Right lobe of liver (tissue), 6 donors: ENCODE results near the gene DLGAP4. TPM values are rescaled to one million over a fixed set of nuclear protein-coding genes. Genes with fewer than 3 reads are reported as not detected.

Experiments
- ATAC-seq, 4 donors: fragments of 200-7000 bp; cut with Tn5 transposase; one replicate each; pipeline ENCODE4 v1.9.1; 2020; ENCODE audit warnings: mild to moderate bottlenecking in 4 of 4, moderate library complexity in 4 of 4
- DNase-seq, 3 donors: peaks; one replicate each; pipeline ENCODE4 v3.0.0-alpha.2; 2020
- H3K27ac ChIP-seq, 3 donors: fragments of 200-600 bp; one replicate each; pipeline ENCODE4 v1.8.0; 2022
- H3K27me3 ChIP-seq, 2 donors: fragments of 200-600 bp; one replicate each; pipeline ENCODE4 v1.8.0; 2022
- H3K36me3 ChIP-seq, 4 donors: fragments of 200-600 bp; sonication (generic) in 1 of 4; one replicate each; pipeline versions ENCODE4 v1.5.1 to v1.8.0; 2017 to 2022; ENCODE audit warnings: control low read depth in 1 of 4
- H3K4me1 ChIP-seq, 4 donors: fragments of 200-600 bp; sonication (generic) in 1 of 4; one replicate each; pipeline versions ENCODE4 v1.5.1 to v1.8.0; 2017 to 2022; ENCODE audit warnings: control low read depth in 1 of 4
- H3K4me3 ChIP-seq, 3 donors: fragments of 200-600 bp; one replicate each; pipeline ENCODE4 v1.8.0; 2022
- H3K9me3 ChIP-seq, 4 donors: fragments of 200-600 bp; sonication (generic) in 1 of 4; one replicate each; pipeline versions ENCODE4 v1.5.1 to v1.8.0; 2017 to 2022; ENCODE audit warnings: control low read depth in 1 of 4
- POLR2A ChIP-seq: fragments of 450-650 bp; IDR thresholded peaks from one replicate; pipeline ENCODE4 v1.6.1; 2017; ENCODE audit warnings: antibody characterized with exemption, mild to moderate bottlenecking
- WGBS: methylation state at CpG from one replicate; pipeline ENCODE4 v1.1.6; 2018; ENCODE audit warnings: low coverage, low lambda C conversion rate; ENCODE audit not compliant: insufficient coverage; ENCODE audit errors: missing lambda C conversion rate; 5-methylcytosine and 5-hydroxymethylcytosine counted together
- intact Hi-C, 2 donors: fragments of 100-400 bp; cut with DNase I; formaldehyde crosslinking; loops; one replicate each; pipeline versions ENCODE4 v1.11.2 to v1.14.1; 2022
- total RNA-seq, 6 experiments: library from RNA; depleted of rRNA in 2 of 6; stranded (reverse); fragments of >200 nt in 2 of 6; fragmentation: NEBNext Ultra II Directional in 3 of 6; extraction: Animal tissue kit (Norgen Biotek cat#: 25700) in 3 of 6; gene quantifications; one replicate each; pipeline versions ENCODE4 v1.1.0 to v1.2.4, GENCODE V29; 2016 to 2023
- TF ChIP-seq, protein P1 (sequence below), 4 donors: fragments of 200-600 bp in 3 of 4; fragments of 450-650 bp in 1 of 4; IDR thresholded peaks; one replicate each; pipeline versions ENCODE4 v1.5.1 to v1.8.0; 2016 to 2022; ENCODE audit warnings: antibody characterized with exemption in 4 of 4, mild to moderate bottlenecking in 2 of 4
- donor health status: DM: no; HTN: yes; CAD: no.
- donor health status: DM: no; HTN: no; CAD: no.
- donor health status: DM: no; HTN: no; CAD: no.
- donor health status: DM: no; HTN: yes; CAD: no.
- donor health status: DM: no; HTN: yes; CAD: no.

DLGAP4 gene
- total RNA-seq, 6 experiments from 2014 or later = 15.5 to 35.1 (median 23.2) TPM

DNA sequence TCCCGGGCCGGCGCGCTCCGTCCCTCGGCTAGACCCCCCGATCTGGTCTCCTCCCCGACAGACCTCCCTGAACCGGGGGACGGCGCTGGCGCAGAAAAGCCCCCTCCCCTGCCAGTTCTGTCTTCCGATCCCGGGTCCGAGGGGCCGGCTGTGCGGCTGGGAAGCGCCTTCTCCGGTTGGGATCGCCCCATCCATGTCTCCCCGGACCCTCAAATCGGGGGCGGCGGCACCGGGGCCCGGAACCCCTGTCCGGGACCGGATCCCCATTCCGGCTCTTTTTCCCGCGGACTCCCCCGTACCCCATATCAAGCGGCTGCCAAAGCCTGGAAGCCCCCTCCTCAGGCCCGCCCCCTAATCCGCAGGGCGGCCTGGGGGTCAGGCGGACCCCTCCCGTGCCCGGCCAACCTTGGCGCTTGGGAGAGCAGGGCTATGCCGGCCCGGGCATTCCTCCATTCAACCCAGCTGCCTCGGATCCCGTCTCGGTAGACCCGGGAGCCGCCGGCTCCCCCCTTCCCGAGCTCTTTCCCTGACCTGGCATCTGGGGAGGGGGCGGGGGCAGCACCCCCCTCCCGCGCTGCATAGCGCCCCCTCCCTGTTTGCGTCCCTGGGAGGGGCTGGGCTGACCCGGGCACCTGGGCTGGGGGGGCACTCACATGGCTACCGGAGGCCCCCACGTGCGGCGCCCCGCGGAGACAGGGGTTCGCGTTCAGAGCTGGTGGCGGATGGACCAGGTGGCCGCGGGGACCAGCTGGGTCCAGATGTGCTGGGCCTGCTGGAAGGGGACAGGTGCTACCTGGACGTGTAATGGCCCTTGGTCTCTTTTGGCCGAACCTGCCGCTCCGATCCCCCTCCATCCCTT is 643 bp downstream of the DLGAP4 start:
- Histone ChIP-seq H3K36me3 (no peaks in the 10 kb centered on the region), H3K27me3 (peaks cover 5 to 14% of the 10 kb centered on the region in 2 donors), H3K4me3 (no peak overlapping the region), H3K9me3 (no peaks in the 10 kb centered on the region), H3K27ac (no peak overlapping the region), H3K4me1 (peaks cover 0 to 6% (median 3%) of the 10 kb centered on the region in 4 donors)
- TF ChIP-seq, protein P1, sequence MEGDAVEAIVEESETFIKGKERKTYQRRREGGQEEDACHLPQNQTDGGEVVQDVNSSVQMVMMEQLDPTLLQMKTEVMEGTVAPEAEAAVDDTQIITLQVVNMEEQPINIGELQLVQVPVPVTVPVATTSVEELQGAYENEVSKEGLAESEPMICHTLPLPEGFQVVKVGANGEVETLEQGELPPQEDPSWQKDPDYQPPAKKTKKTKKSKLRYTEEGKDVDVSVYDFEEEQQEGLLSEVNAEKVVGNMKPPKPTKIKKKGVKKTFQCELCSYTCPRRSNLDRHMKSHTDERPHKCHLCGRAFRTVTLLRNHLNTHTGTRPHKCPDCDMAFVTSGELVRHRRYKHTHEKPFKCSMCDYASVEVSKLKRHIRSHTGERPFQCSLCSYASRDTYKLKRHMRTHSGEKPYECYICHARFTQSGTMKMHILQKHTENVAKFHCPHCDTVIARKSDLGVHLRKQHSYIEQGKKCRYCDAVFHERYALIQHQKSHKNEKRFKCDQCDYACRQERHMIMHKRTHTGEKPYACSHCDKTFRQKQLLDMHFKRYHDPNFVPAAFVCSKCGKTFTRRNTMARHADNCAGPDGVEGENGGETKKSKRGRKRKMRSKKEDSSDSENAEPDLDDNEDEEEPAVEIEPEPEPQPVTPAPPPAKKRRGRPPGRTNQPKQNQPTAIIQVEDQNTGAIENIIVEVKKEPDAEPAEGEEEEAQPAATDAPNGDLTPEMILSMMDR (IDR thresholded peaks at IDR 0.05) = no peak
- no peak for TF ChIP-seq POLR2A
- intact Hi-C loops = no loop called here
- peak in 1 of 4 donors; percentile 14 for ATAC-seq
- WGBS = 7% methylated on average over 22 of the region's 70 CpGs
- no peak for DNase-seq

DNA sequence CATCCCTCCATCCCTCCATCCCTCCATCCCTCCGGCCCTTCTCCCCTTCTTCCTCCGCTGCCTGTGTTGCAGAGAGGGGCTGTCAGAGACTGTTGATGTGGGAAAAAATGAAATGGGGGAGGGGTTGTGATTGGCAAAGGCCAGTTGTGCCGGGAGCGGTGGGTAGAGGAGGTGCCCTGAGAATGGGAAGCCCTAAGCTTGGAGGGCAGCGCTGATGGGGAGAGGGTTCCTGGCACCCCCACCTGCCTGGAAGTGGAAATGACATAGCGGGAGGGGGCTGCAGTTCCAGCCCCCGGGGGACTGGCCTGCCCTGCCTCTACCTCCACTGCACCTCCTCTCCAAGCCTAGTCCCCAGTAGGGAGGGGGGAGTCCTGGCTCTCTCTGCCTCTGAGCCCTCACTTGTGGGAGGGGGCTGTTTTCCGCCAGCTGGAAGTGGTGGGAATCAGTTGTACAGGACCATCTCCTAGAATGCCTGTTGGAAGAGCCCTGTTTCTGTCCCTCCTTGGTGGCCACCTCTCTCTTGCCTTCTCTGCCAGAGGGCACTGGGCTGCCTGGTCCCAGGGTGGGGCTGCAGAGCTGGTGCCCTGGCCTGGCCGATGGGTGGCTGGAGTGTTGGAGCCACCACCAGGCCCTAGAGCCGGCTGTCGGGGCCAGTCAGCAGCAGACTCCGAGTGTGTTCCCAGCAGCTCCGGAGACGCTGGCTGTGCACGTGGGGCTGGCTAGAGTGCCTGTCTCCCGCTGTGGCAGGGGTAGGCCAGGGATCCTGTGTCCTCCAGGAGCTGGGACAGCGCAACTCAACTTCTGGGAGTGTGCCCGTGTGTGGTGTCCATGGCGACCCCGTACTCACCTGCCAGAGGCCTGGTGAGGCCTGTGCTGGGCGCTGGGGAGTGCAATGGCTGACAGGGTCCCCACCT is 1.5 kb downstream of the DLGAP4 start:
- H3K27ac ChIP-seq = no peak overlapping the region
- no peaks in the 10 kb centered on the region for H3K36me3 ChIP-seq
- TF ChIP-seq, protein P1 (IDR thresholded peaks at IDR 0.05) = no peak
- no peak for TF ChIP-seq POLR2A
- H3K9me3 ChIP-seq = no peaks in the 10 kb centered on the region
- ATAC-seq (peak in 2 of 4 donors; percentile 7 to 11), DNase-seq (no peak)
- peaks cover 0 to 6% (median 3%) of the 10 kb centered on the region in 4 donors for H3K4me1 ChIP-seq
- intact Hi-C loops = no loop called here
- H3K27me3 ChIP-seq = peaks cover 5 to 14% of the 10 kb centered on the region in 2 donors
- H3K4me3 ChIP-seq = no peak overlapping the region
- WGBS = 4% methylated on average over 7 of the region's 21 CpGs

DNA sequence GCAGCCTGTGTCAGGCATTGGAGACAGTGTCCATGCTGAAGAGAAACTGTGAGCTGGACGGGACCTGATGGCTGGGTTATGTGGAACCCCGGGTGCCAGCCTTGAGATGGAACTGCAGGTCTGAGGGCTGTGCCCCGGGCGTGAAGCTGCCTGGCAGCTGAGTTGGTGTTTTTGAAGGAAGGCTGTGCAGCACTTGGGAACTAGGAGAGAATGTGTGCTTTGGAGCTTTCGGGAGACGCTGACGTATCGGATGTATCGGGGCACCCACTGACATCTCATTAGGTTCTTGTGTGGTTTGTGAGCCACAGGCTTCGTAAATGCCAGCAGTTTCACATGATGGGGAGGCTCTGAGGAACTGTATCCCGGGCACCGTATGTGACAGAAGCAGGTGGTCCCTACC is 2.2 kb downstream of the DLGAP4 start:
- ATAC-seq = no peak
- H3K4me1 ChIP-seq = peaks cover 0 to 6% (median 3%) of the 10 kb centered on the region in 4 donors
- H3K9me3 ChIP-seq = no peaks in the 10 kb centered on the region
- H3K4me3 ChIP-seq = no peak overlapping the region
- no peak for DNase-seq
- H3K27ac ChIP-seq = no peak overlapping the region
- no peaks in the 10 kb centered on the region for H3K36me3 ChIP-seq
- TF ChIP-seq, protein P1 (IDR thresholded peaks at IDR 0.05) = no peak
- no peak for TF ChIP-seq POLR2A
- WGBS = 50% methylated on average over 4 of the region's 12 CpGs
- H3K27me3 ChIP-seq = peaks cover 5 to 14% of the 10 kb centered on the region in 2 donors
- intact Hi-C loops = no loop called here

DNA sequence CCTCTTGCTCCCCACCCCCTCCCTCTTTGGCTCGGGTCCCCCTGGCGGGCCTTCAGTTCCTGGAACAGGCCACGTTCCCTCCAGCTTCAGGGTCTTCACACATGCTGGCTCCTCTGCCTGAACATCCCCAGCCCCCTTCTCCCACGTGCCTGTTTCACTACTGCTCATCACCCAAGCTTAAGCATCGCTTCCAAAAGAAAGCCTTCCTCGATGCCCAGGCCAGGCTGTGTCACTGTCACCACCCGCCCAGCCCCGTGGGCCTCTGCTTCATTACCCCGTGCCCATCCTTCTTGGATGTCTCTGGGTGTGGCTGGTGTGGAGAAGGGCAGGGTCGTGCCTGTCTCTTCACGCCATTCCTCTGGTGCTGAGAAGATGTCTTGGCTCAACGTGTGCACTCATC is 2.8 kb downstream of the DLGAP4 start:
- ATAC-seq = no peak
- no peak for DNase-seq
- TF ChIP-seq, protein P1 (IDR thresholded peaks at IDR 0.05) = no peak
- TF ChIP-seq POLR2A = no peak
- peaks cover 5 to 14% of the 10 kb centered on the region in 2 donors for H3K27me3 ChIP-seq
- H3K36me3 ChIP-seq = no peaks in the 10 kb centered on the region
- WGBS = 55% methylated on average over 8 of the region's 12 CpGs
- peaks cover 0 to 6% (median 3%) of the 10 kb centered on the region in 4 donors for H3K4me1 ChIP-seq
- H3K4me3 ChIP-seq = no peak overlapping the region
- intact Hi-C loops = no loop called here
- H3K9me3 ChIP-seq = no peaks in the 10 kb centered on the region
- H3K27ac ChIP-seq = no peak overlapping the region
